ENCODE data around the gene MC1R.

DNA sequence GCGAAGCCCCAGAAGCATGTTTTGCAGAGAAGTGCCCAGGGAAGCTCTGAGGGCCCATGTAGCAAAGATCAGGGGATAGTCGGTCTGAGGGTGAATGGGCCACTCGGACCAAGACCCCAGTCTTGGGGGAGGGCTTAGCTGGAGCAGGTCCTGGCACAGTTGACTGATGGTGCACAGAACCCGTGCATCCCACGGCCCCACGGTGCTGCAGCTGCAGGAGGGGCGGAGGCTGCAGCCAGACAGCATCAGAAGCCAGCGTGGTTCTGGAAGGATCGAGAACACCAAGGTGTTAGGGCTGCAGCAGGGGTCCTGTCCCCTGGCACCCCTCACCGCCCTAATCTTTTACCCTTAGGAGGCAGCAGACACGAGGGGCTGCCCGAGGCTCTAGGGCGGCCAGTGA, 6.5 kb upstream of the MC1R start:
- TF ChIP-seq CTCF (IDR thresholded peaks at IDR 0.05): no peak
- TF ChIP-seq POLR2A (IDR thresholded peaks at IDR 0.05): no peak
